Activated B cell treated with CpG ODN at 0.5 μM for 24 hours (primary cell): Measurements from ENCODE around the gene KCNIP1. TPM values are rescaled to one million over a fixed set of nuclear protein-coding genes. Genes with fewer than 3 reads are reported as not detected.

Source experiments
- ATAC-seq: fragments of 200-7000 bp; cut with Tn5 transposase; one replicate; pipeline ENCODE4 v1.10.0; 2021; ENCODE audit warnings: low read depth, mild to moderate bottlenecking, moderate library complexity
- CTCF ChIA-PET: fragments of 350-600 bp; sonication (Branson Sonifier 250); formaldehyde crosslinking; loops from one replicate; lab custom pipeline; 2021; ENCODE audit warnings: antibody characterized with exemption; lab: Charles Lee
- POLR2A ChIA-PET: fragments of 350-600 bp; sonication (Branson Sonifier 250); formaldehyde crosslinking; loops from one replicate; lab custom pipeline; 2021; ENCODE audit warnings: antibody characterized with exemption; lab: Charles Lee
- DNase-seq: peaks from one replicate; pipeline ENCODE4 v3.0.0; 2022
- H3K27ac Mint-ChIP-seq: one replicate; pipeline ENCODE4 v1.8.0; 2020; ENCODE audit warnings: mixed read lengths
- H3K27me3 Mint-ChIP-seq: one replicate; pipeline ENCODE4 v1.8.0; 2021; ENCODE audit warnings: mixed read lengths
- H3K36me3 Mint-ChIP-seq: one replicate; pipeline ENCODE4 v1.8.0; 2021; ENCODE audit warnings: low read depth, mixed read lengths
- H3K4me1 Mint-ChIP-seq: one replicate; pipeline ENCODE4 v1.8.0; 2021; ENCODE audit warnings: mixed read lengths
- H3K4me3 Mint-ChIP-seq: one replicate; pipeline ENCODE4 v1.8.0; 2020; ENCODE audit warnings: mild to moderate bottlenecking, mixed read lengths
- H3K9me3 Mint-ChIP-seq: one replicate; pipeline ENCODE4 v1.8.0; 2020; ENCODE audit warnings: mixed read lengths
- CTCF ChIP-seq: fragments of 200-600 bp; IDR thresholded peaks from one replicate; pipeline ENCODE4 v1.8.0; 2022; ENCODE audit warnings: antibody characterized with exemption, mild to moderate bottlenecking
- intact Hi-C: fragments of 100-400 bp; cut with micrococcal nuclease; formaldehyde crosslinking; loops from one replicate; pipeline ENCODE4 v1.15.1; 2024
- total RNA-seq: library from RNA; stranded (reverse); gene quantifications from 2 replicates; pipeline ENCODE4 v1.2.3, GENCODE V29; 2022

Gene KCNIP1
- total RNA-seq, 1 donor from 2014 or later = not detected

- H3K9me3 Mint-ChIP-seq = peaks cover 2% of the 10 kb centered on the region
Measured at GRCh38 chr5:170739446-170739845, 235.6 kb downstream of the KCNIP1 start.

GRCh38 chr5:170740551-170741205, 236.9 kb downstream of the KCNIP1 start:
- DNase-seq (no peak), ATAC-seq (no peak)
- TF ChIP-seq CTCF = no peak
- Mint-ChIP-seq H3K4me1 (peaks cover 3% of the 10 kb centered on the region), H3K36me3 (no peaks in the 10 kb centered on the region), H3K9me3 (no peaks in the 10 kb centered on the region), H3K27ac (no peak overlapping the region), H3K4me3 (no peak overlapping the region), H3K27me3 (peaks cover 20% of the 10 kb centered on the region)
- ChIA-PET POLR2A (no interaction called here), CTCF (no interaction called here)
- intact Hi-C loops = no loop called here

More at GRCh38 chr5:170739446-170739845, 235.6 kb downstream of the KCNIP1 start:
- TF ChIP-seq CTCF = no peak
- ATAC-seq = no peak
- Mint-ChIP-seq H3K27ac (no peak overlapping the region), H3K4me1 (peaks cover 3% of the 10 kb centered on the region), H3K36me3 (no peaks in the 10 kb centered on the region), H3K4me3 (no peak overlapping the region), H3K27me3 (peaks cover 18% of the 10 kb centered on the region)
- intact Hi-C loops = no loop called here
- ChIA-PET POLR2A (no interaction called here), CTCF (no interaction called here)
- no peak for DNase-seq

DNA sequence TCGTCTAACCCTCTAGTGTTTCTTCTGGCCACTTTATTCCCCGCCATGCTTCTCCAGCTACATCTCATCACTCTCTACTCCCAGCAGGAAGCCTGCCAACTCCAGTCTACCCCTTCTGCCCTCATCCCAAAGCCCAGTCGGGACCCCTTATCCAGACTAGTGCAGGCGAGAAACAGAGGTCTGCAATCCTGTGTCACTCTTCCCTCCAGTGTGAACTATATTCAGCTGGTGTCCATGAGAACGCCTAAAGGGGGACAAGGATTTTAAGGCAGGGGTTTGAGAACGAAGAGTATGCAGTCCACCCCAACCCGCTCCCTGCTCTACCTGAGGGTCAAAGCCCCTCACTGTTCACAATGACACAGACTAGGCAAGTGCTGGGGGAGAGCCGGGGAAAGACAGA, 238.0 kb downstream of the KCNIP1 start:
- ATAC-seq = no peak
- intact Hi-C loops = no loop called here

GRCh38 chr5:170743876-170744212, 240.0 kb downstream of the KCNIP1 start:
- Mint-ChIP-seq H3K27me3 (peaks cover 27% of the 10 kb centered on the region), H3K36me3 (no peaks in the 10 kb centered on the region), H3K4me1 (peaks cover 3% of the 10 kb centered on the region), H3K27ac (no peak overlapping the region), H3K9me3 (no peaks in the 10 kb centered on the region), H3K4me3 (no peak overlapping the region)
- CTCF ChIA-PET = interaction anchor here (0.7 to 3.0 kb wide), 3 partner anchors 18 to 150 kb away, joined by 3 to 19 read pairs (median 4); no protein-coding TSS in a partner anchor
- TF ChIP-seq CTCF = no peak
- ATAC-seq = no peak
- no peak for DNase-seq
- POLR2A ChIA-PET = no interaction called here
- intact Hi-C loops = loop anchor here (1.0 kb wide), 2 partner anchors 47 to 598 kb away; no protein-coding TSS in a partner anchor

More for the DNA sequence above, 238.0 kb downstream of the KCNIP1 start:
- POLR2A ChIA-PET = no interaction called here
- H3K27ac Mint-ChIP-seq = no peak overlapping the region
- H3K4me1 Mint-ChIP-seq = peaks cover 3% of the 10 kb centered on the region
- TF ChIP-seq CTCF = no peak
- peaks cover 20% of the 10 kb centered on the region for H3K27me3 Mint-ChIP-seq
- no peaks in the 10 kb centered on the region for H3K36me3 Mint-ChIP-seq
- CTCF ChIA-PET = no interaction called here
- no peaks in the 10 kb centered on the region for H3K9me3 Mint-ChIP-seq
- no peak for DNase-seq
- no peak overlapping the region for H3K4me3 Mint-ChIP-seq

- intact Hi-C loops = no loop called here
- DNase-seq (no peak), ATAC-seq (no peak)
- POLR2A ChIA-PET = no interaction called here
- Mint-ChIP-seq H3K9me3 (no peaks in the 10 kb centered on the region), H3K4me3 (no peak overlapping the region), H3K27ac (no peak overlapping the region), H3K4me1 (peaks cover 3% of the 10 kb centered on the region), H3K27me3 (peaks cover 32% of the 10 kb centered on the region), H3K36me3 (no peaks in the 10 kb centered on the region)
- no peak for TF ChIP-seq CTCF
- CTCF ChIA-PET = interaction anchor here (3.0 kb wide), 1 partner anchor 46 kb away, joined by 19 read pairs; no protein-coding TSS in a partner anchor
Measured at GRCh38 chr5:170745481-170746071, 241.8 kb downstream of the KCNIP1 start.
